ENCODE data around the gene BCL7A. TPM values are rescaled to one million over a fixed set of nuclear protein-coding genes. Genes with fewer than 3 reads are reported as not detected.
"Not testable (repeated sequence)": the region's sequence is repeated elsewhere in the genome, so short reads cannot be mapped to it uniquely, and the experiment has no call there.

The BCL7A gene
- total RNA-seq, 1 donor from 2014 or later = 6.0 TPM

DNA sequence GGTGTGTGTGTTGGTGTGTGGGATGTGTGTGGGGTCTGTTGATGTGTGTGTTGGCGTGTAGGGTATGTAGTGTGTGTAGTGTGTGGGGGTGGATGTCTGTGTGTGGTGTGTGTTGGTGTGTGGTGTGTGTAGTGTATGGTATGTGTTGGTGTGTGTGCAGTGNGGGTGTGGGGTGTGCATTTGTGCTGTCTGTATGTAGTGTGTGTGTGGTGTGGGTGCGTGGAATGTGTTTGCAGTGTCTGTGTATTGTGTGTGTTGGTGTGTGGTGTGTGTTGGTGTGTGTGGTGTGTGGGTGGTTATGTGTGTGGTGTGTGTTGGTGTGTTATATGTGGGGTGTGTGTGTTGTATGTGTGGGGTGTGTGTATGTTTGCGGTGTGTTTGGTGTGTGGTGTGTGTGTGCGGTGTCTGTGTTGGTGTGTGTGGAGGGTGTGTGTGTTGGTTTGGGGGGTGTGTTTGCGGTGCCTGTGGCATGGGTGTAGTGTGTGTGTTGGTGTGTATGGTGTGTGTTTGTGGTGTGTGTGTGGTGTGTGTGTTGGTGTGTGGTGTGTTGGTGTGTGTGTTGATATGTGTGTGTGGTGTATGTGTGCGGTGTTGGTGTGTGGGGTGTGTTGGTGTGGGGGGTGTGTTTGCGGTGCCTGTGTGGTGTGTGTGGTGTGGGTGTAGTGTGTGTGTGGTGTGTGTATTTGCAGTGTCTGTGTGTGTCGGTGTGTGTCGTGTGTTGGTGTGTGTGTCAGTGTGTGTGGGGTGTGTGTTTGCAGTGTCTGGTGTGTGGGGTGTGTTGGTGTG, 71.6 kb downstream of the BCL7A start:
- no peak for DNase-seq (ENCODE audit: low read depth in 2 of 2)

DNA sequence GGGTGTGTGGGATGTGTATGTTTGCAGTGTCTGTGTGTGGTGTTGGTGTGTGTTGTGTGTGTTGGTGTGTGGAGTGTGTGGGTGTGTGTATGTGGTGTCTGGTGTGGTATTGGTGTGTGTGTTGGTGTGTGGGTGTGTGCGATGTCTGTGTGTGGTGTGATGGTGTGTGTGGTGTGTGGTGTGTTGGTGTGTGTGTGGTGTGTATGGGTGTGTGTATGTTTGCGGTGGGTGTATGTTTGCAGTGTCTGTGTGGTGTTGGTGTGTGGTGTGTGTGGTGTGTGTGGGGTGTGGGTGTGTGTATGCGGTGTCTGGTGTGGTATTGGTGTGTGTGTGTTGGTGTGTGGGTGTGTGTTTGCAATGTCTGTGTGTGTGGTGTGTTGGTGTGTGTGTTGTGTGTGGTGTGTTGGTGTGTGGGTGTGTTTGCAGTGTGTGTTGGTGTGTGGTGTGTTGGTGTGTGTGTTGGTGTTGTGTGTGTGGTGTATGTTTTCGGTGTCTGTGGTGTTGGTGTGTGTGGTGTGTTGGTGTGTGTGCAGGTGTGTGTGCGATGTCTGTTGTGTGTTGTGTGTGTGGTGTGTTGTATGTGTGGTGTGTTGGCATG, 72.6 kb downstream of the BCL7A start:
- DNase-seq (ENCODE audit: low read depth in 2 of 2) = no peak

DNA sequence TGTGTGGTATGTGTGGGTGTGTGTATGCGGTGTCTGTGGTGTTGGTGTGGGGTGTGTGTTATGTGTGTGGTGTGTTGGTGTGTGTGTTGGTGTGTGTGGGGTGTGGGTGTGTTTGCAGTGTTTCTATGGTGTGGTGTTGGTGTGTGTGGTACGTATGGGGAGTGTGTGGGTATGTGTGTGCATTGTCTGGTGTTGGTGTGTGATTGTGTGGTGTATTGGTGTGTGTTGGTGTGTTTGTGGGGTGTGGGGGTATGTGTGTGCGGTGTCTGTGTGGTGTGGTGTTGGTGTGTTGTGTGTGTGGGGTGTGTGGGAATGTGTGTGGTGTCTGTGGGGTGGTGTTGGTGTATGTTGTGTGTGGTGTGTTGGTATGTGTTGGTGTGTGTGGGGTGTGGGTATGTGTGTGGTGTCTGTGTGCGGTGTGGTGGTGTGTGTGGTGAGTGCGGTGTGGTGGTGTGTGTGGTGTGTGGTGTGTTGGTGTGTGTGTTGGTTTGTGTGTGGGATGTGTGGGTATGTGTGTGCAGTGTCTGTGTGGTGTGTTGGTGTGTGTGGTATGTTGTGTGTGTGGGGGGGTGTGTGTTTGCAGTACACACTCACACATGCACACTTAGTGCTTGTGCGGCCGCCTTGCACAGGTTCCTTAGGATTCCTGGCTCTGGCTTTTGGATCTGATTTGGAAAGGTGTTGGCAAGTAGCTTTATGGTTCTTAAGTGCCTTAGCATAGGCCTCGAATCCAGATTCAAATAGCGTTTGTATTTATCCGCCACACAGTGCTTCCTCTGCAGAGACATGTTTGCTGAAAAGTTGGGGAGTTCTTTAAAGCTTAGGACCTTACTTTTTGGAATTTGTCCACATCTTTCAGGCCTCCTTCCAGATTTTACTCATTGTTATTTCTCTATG, 73.3 kb downstream of the BCL7A start:
- no peak for DNase-seq (ENCODE audit: low read depth in 2 of 2)

DNA sequence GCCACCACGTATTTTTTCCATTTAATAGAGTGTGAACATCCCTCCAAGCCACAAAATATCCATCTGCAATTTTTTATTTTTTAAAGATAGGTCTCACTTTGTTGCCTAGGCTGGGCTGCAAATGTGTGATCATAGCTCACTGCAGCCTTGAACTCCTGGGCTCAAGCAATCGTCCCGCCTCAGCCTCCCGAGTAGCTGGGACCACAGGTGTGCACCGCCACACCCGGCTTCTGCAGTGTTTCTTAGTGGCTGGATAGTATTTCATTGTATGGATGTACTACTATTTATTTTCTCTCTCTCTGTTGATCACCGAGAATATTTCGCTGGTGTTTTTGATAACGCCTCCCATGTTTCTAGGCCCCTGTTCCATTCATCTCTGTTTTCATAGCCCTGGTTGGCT, 74.3 kb downstream of the BCL7A start:
- DNase-seq (ENCODE audit: low read depth in 2 of 2) = no peak

DNA sequence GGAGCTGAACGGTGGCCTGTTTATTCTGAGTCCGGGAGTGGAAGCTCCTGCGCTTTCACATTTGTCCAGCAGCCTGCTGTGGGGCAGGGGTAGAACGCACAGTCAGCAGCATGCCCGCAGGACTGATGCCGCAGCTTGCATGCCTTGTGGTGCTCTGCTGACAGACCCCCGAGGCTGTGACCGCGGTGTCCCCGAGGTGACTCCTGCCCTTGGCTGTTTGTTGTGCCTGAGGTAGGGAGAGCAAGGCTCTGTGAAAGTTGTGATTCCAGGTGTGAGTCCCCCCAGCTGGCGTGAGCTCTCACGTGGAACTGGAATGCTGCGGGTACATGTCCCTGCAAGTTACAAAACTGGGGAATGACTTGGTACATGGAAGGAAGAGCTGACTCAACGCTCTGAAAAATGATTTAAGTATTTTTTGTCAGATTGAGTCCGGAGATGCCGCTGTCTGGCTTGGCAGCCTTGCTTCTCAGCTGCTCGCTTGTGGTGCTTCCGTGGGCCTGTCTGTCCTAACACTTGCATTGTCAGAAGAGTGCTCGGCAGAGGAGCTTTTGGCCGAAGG, 75.0 kb downstream of the BCL7A start:
- peak in 1 of 2 donors; percentile 66 for DNase-seq (ENCODE audit: low read depth in 2 of 2)

DNA sequence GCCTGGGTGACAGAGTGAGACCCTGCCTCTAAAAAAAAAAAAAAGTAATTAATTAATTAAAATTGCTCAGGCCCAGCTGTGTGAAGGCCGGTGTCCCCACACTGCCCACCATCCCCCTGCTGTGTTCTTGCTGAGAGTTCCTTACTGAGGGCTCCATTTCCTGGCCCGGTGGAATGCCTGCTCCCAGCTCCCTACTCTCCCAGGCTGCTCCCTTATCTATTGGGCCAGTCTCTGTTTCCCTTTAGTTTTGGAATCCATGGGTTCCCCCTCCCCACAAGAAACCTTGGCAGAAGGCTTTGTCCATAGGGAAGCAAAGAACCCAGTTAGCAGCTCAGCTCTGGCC, 75.9 kb downstream of the BCL7A start:
- no peak for DNase-seq (ENCODE audit: low read depth in 2 of 2)

DNA sequence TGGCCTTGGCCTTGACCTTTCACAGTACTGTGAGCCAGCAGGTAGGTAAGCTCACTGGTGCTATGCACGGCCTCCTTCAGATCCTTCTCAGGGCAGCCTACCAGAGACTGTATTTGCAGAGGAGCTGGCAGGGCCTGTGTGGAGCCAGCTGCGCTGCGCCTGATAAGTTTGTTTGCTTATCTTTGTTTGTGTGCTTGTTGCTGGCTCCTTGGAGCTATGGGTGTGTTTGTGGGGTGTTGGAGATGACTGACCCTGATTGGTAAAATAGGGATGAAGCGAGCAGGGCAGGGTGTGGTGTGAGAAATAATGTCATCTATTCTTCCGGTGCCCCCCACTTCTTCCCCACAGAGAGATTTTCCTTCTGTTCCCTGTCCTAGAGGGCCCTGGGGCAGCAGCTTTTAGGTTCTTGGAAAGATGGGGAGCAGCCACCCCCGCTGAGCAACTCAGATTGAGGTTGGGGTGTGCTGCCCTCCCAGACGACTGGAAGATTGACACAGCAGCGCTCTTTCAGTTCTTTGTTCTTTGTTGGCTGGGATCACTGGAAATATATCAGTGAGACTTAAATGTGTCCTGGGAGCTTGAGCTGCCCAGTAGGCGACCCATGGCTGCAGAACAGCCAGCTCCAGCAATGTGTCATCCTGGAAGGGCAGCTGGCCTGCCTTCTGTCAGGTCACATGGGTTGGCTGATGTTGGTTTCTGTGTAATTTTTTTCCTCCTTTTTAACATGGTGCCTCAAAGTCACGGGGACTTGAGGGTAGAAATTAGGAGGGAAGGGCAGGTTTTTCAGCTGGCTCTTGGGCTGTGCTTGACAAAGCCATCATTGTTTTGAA, 76.5 kb downstream of the BCL7A start:
- peak in 1 of 2 donors; percentile 58 for DNase-seq (ENCODE audit: low read depth in 2 of 2)

DNA sequence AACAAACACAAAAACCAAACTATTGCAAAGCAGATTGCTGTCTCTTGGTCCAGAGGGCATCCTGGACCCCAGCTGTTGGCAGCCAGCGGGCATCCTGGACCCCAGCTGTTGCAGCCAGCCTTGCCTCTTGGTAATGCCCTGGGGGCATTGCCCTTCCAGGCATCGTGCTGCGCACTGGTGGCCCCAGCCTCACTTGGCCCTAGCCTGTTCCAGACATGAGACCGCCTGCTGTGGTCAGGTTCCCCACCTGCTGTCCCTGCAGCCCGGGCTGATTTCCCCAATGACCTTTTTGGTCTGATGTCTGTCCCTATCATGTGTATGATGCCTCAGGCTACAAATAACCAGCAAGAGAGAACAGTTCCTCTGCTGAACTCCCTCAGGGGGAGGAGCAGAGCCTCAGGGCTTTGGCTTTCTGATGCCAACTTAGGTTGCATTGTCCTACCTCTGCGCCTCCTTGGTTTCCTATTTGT, 77.6 kb downstream of the BCL7A start:
- DNase-seq (ENCODE audit: low read depth in 2 of 2) = no peak

DNA sequence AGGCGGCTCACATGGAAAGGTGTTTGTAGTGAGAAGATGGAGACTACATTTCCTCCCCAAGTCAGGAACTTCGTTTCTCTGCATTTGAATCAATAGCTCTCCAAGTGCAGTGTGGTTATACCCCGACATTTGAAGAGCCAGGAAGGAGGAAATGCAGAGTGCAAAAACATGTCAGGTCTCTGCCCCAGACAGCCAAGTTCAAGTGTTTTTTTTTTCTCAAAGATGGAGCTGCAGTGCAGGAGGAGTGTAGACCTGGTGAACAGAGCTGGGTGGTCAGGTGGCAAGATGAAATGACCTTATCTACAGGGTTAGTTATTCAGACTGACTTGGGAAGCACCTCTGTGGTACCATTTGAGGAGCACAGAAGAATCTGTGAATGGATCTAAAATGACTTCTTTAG, 78.2 kb downstream of the BCL7A start:
- DNase-seq (ENCODE audit: low read depth in 2 of 2) = no peak

DNA sequence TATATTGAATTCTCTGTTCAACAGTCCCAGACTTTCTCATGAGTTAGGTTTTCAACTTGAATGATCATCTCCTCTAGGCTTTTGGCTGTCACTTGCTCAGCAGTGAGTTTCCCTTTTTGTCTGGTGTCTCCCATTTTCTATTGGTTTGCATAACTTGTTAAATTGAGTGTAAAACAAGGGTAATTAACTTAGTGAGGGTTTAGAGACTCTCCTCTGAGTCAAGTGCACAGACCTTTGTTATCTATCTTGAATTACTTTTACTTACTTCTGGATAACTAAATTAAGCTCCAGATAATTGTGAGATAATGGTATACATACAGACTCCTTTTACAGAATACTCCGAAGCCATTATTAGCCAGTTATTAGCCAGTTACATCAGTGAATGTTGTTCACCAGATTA, 78.9 kb downstream of the BCL7A start:
- DNase-seq (ENCODE audit: low read depth in 2 of 2) = no peak

DNA sequence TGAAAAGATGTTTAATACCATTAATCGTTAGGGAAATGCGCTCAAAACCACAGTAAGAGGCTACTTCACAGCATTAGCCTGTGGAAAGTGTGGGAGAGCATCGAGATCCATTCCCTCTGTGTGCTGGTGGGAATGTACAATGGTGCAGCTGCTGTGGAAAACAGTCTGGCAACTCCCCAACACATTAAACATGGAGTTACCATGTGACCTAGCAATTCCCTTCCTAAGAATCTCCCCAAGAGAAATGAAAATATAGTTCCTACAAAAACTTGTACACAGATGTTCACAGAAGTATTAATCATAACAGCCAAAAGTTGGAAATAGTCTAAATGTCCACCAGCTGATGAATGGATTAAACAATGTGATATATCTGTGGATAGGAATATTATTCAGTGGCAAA, 80.6 kb downstream of the BCL7A start:
- DNase-seq (ENCODE audit: low read depth in 2 of 2) = peak in 1 of 2 donors; percentile 32

DNA sequence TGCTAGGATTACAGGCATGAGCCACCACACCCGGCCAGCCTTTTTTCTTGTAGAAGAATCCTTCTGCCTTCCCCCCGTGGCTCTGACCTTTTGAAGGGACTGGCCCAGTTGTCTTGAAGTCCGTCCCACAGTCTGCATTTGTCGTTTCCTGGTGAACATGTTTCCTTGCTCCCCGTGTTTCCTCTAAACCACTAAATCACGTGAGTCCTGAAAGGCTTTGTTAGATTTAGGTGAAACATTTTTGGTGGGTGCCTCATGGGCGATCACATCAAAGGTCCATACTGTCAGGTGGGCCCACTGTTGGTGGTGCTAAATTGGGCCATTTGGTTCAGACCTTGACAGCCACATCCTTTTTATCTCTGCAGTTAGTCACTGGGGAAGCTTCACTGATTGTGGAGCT, 83.2 kb downstream of the BCL7A start:
- no peak for DNase-seq (ENCODE audit: low read depth in 2 of 2)

DNA sequence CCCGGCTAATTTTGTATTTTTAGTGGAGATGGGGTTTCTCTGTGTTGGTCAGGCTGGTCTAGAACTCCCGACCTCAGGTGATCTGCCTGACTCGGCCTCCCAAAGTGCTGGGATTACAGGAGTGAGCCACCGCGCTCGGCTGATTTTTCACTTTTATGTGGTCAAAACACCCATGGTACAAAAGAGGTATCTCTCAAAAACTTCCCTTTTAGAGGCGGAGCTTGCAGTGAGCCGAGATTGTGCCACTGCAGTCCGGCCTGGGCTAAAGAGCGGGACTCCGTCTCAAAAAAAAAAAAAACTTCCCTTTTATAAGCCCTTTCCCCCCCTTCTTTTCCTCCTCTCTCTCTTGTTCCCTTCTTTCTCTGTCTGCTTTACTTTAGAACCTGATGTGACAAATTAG, 83.8 kb downstream of the BCL7A start:
- DNase-seq (ENCODE audit: low read depth in 2 of 2) = not testable (repeated sequence)

DNA sequence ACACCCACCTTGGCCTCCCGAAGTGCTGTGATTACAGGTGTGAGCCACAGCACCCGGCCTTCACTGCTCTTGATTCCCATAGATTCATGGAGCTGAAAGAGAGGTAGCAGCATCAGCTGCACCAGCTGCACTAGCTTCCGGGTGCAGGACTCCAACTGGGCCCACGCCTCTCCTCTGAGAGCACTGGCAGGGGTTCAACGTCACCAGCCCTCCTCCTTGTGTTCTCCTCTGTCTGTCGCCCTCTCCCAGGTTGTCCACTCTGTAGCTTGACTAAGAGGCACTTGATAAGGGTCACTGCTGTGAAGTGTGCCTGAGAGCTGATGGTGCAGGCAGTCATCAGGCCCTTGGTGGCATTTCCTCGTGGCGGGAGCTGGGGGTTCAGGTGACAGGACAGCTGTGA, 85.2 kb downstream of the BCL7A start:
- no peak for DNase-seq (ENCODE audit: low read depth in 2 of 2)

DNA sequence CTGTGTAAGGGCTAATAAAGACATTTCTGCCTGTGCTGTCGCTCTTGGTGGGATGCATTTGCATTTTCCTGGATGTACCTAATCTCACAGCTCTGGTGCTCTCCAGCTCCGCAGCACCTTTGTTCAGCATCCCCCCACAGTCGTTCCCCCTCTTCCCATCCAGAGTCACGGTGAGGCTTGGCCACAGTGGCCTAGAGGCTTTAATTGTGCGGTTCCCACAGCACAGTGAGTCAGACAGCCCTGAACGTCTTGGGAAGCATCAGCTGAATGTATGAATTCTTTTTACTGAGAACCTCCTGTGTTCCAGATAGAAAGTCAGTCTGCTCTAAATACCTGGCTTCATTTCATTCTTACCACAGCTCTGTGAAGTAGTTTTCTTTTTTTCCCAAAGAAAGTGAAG, 85.6 kb downstream of the BCL7A start:
- no peak for DNase-seq (ENCODE audit: low read depth in 2 of 2)

DNA sequence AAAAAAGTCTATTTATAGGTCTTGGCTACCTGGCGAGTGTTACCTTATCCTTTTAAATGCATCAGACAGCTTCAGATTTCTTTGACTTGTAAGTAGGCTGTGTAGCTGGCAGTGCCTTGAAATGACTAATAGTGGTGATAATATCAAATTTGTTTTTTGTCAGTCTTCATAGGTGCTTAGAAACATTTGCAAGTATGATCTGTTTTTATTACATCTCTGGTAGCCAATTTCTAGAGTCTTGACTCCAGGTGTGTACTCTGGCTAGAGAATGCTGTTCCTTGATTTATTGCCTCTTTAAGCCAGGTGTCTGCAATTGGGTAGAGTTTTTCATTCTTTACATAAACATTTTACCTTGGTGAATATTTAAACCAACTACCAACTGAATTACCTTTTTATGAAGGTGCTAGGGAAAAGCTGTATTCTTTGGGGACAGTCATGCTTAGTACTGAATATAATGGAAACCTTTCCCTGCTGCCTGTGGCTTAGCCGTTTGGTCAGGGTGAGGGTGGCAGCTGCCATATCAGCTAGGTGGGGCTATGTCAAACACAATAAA, 89.5 kb downstream of the BCL7A start:
- DNase-seq (ENCODE audit: low read depth in 2 of 2) = no peak

Other genes starting within 250 kb of the BCL7A start
- gene RHOF, start 228.2 kb upstream of the BCL7A start, total RNA-seq = 2.3 and 2.5 TPM in 2 replicates
- gene SETD1B, start 217.9 kb upstream of the BCL7A start, total RNA-seq = 1.3 and 3.3 TPM in 2 replicates
- not detected in 2 replicates for gene HPD, start 163.0 kb upstream of the BCL7A start, total RNA-seq
- 64.4 and 71.4 TPM in 2 replicates for gene PSMD9, start 133.1 kb upstream of the BCL7A start, total RNA-seq
- gene CFAP251, start 103.3 kb upstream of the BCL7A start, total RNA-seq = 2.3 and 4.2 TPM in 2 replicates
- gene MLXIP, start 56.9 kb downstream of the BCL7A start, total RNA-seq = 18.4 and 31.1 TPM in 2 replicates
- not detected in 2 replicates for gene IL31, start 152.3 kb downstream of the BCL7A start, total RNA-seq
- gene LRRC43, start 161.2 kb downstream of the BCL7A start, total RNA-seq = 1.1 and 1.5 TPM in 2 replicates
- under 0.01 TPM in 2 replicates for gene B3GNT4, start 181.8 kb downstream of the BCL7A start, total RNA-seq
- gene DIABLO, start 204.2 kb downstream of the BCL7A start, total RNA-seq = 58.7 and 60.6 TPM in 2 replicates
- gene VPS33A, start 244.6 kb downstream of the BCL7A start, total RNA-seq = 15.3 and 15.4 TPM in 2 replicates

Measured in dermis microvascular lymphatic vessel endothelial cell (primary cell).